Neural cell (in vitro differentiated cells): ENCODE measurements around the gene DLGAP4. TPM values are rescaled to one million over a fixed set of nuclear protein-coding genes. Genes with fewer than 3 reads are reported as not detected.

Experiments used
- H2AFZ ChIP-seq: fragments of 200-600, 300-800 bp; sonication (generic), shearing (Covaris generic); 2 replicates; pipeline ENCODE4 v1.6.0; 2014; ENCODE audit warnings: low read depth, mild to moderate bottlenecking, antibody characterized with exemption, low read length, moderate library complexity
- H3F3A ChIP-seq: fragments of 200-600 bp; shearing (Covaris generic); 2 replicates; pipeline ENCODE4 v1.6.1; 2016; ENCODE audit warnings: mild to moderate bottlenecking, moderate library complexity, mixed read lengths, antibody characterized with exemption, low read length; ENCODE audit not compliant: insufficient read depth, poor library complexity, severe bottlenecking
- H3K27ac ChIP-seq: fragments of 200-600, 300-800 bp; sonication (generic), shearing (Covaris generic); 2 replicates; pipeline ENCODE4 v1.5.1; 2014; ENCODE audit warnings: mild to moderate bottlenecking, low read length, moderate library complexity
- H3K27me3 ChIP-seq: fragments of 300-800, 200-600 bp; sonication (generic), shearing (Covaris generic); 2 replicates; pipeline ENCODE4 v1.6.0; 2014; ENCODE audit warnings: mild to moderate bottlenecking, low read depth, low read length, moderate library complexity; ENCODE audit not compliant: insufficient read depth
- H3K36me3 ChIP-seq: fragments of 300-800, 200-600 bp; sonication (generic), shearing (Covaris generic); 2 replicates; pipeline ENCODE4 v1.5.1; 2014; ENCODE audit warnings: mild to moderate bottlenecking, antibody characterized with exemption, low read length, moderate library complexity; ENCODE audit not compliant: insufficient read depth
- H3K4me2 ChIP-seq: fragments of 300-800, 200-600 bp; sonication (generic), shearing (Covaris generic); 2 replicates; pipeline ENCODE4 v1.6.0; 2014; ENCODE audit warnings: mild to moderate bottlenecking, low read length
- H3K4me3 ChIP-seq: fragments of 300-800, 200-600 bp; sonication (generic), shearing (Covaris generic); 2 replicates; pipeline ENCODE4 v1.5.1; 2014; ENCODE audit warnings: mild to moderate bottlenecking, low read length, moderate library complexity
- H3K79me2 ChIP-seq: fragments of 200-600 bp; shearing (Covaris generic); replicated peaks from 2 replicates; pipeline ENCODE4 v1.6.0; 2014; ENCODE audit warnings: mild to moderate bottlenecking, low read length, moderate library complexity; ENCODE audit not compliant: insufficient read depth
- H3K9ac ChIP-seq: fragments of 300-800, 200-600 bp; sonication (generic), shearing (Covaris generic); 2 replicates; pipeline ENCODE4 v1.6.1; 2016; ENCODE audit warnings: mild to moderate bottlenecking, low read length, mixed read lengths
- H3K9me2 ChIP-seq: fragments of 200-600 bp; shearing (Covaris generic); 2 replicates; pipeline ENCODE4 v1.6.1; 2016; ENCODE audit warnings: mild to moderate bottlenecking, low read length, mixed read lengths; ENCODE audit not compliant: insufficient read depth
- H3K9me3 ChIP-seq: fragments of 200-600, 300-800 bp; sonication (generic), shearing (Covaris generic); 2 replicates; pipeline ENCODE4 v1.6.1; 2016; ENCODE audit warnings: mild to moderate bottlenecking, mixed run types, low read length, moderate library complexity, mixed read lengths
- H4K20me1 ChIP-seq: fragments of 200-600 bp; shearing (Covaris generic); 2 replicates; pipeline ENCODE4 v1.6.1; 2016; ENCODE audit warnings: mild to moderate bottlenecking, mixed run types; ENCODE audit not compliant: insufficient read depth
- EP300 ChIP-seq: fragments of 450-650 bp; conservative IDR thresholded peaks from 2 replicates; pipeline ENCODE4 v1.6.1; 2014; ENCODE audit warnings: antibody characterized with exemption, mild to moderate bottlenecking, moderate library complexity; ENCODE audit not compliant: poor library complexity, severe bottlenecking
- EZH2 ChIP-seq: fragments of 200-600, 300-800 bp; shearing (Covaris generic), sonication (generic); IDR thresholded peaks from 2 replicates; pipeline ENCODE4 v1.6.1; 2014; ENCODE audit warnings: antibody characterized with exemption, low read length, borderline replicate concordance, mild to moderate bottlenecking; ENCODE audit not compliant: insufficient read depth, poor library complexity, severe bottlenecking
- MXI1 ChIP-seq: fragments of 450-650 bp; conservative IDR thresholded peaks from 2 replicates; pipeline ENCODE4 v1.6.1; 2014; ENCODE audit warnings: antibody characterized with exemption, mild to moderate bottlenecking; ENCODE audit not compliant: poor library complexity, severe bottlenecking
- POLR2AphosphoS5 ChIP-seq: IDR thresholded peaks from 2 replicates; pipeline ENCODE4 v1.6.1; 2012
- RAD21 ChIP-seq: fragments of 450-650 bp; conservative IDR thresholded peaks from 2 replicates; pipeline ENCODE4 v1.6.1; 2014; ENCODE audit warnings: antibody characterized with exemption, mild to moderate bottlenecking, moderate library complexity
- SMC3 ChIP-seq: fragments of 450-650 bp; conservative IDR thresholded peaks from 2 replicates; pipeline ENCODE4 v1.6.1; 2014; ENCODE audit warnings: antibody characterized with exemption, mild to moderate bottlenecking, moderate library complexity; ENCODE audit not compliant: poor library complexity
- TAF1 ChIP-seq: IDR thresholded peaks from 2 replicates; pipeline ENCODE4 v1.6.1; 2012; ENCODE audit warnings: low read depth
- polyA plus RNA-seq: library from polyadenylated mRNA; depleted of rRNA; stranded (reverse); fragments of >200 nt; gene quantifications from 2 replicates; pipeline ENCODE4 v1.2.3, GENCODE V29; 2014
- TF ChIP-seq, protein P1 (sequence below): IDR thresholded peaks from 2 replicates; pipeline ENCODE4 v1.6.1; 2012; ENCODE audit warnings: borderline replicate concordance
- TF ChIP-seq, protein P2 (sequence below): fragments of 450-650 bp; IDR thresholded peaks from 2 replicates; pipeline ENCODE4 v1.5.1; 2014; ENCODE audit warnings: antibody characterized with exemption, mild to moderate bottlenecking, moderate library complexity; ENCODE audit not compliant: poor library complexity, severe bottlenecking

The DLGAP4 gene
- polyA plus RNA-seq, 1 donor from 2014 or later = 31.2 TPM

DNA sequence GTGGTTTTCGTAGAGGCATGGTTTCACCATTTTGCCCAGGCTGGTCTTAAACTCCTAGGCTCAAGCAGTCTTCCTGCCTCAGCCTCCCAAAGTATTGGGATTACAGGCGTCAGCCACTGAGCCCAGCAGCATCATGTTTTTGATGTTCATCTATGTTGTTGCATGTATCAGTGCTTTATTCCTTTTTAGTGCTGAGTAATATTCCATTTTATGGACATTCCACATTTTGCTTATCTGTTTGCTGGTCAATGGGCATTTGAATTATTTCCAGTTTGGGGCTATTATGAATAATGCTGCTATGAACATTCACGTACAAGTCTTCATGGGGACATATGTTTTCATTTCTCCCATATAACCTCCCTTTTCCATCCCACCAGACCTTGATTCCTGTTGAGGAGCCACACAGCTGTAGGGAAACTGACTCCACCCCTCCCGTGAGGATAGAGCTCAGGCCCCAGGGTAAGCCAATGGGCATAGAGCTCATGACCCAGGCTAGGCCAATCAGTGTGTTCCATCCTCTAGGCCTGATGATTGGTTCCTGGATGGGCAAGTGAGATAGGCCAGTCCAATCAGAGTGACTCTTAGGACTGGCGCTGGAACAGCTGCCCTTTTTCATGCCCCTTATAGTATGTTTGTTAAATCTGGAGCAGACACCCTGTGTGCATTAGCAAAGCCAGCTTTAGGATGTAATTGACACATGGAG is 49.5 kb downstream of the DLGAP4 start:
- Histone ChIP-seq H3K9me3 (no peaks in the 10 kb centered on the region), H3K27ac (no peak overlapping the region), H3K27me3 (no peaks in the 10 kb centered on the region), H3F3A (no peaks in the 10 kb centered on the region), H3K9me2 (no peaks in the 10 kb centered on the region), H3K9ac (no peak overlapping the region), H3K79me2 (no peaks in the 10 kb centered on the region), H2AFZ (no peak overlapping the region), H4K20me1 (no peaks in the 10 kb centered on the region), H3K4me2 (no peak overlapping the region), H3K36me3 (no peaks in the 10 kb centered on the region), H3K4me3 (no peak overlapping the region)
- TF ChIP-seq RAD21 (no peak), MXI1 (no peak), TAF1 (no peak), POLR2AphosphoS5 (no peak), EP300 (no peak), EZH2 (no peak), SMC3 (no peak)
- TF ChIP-seq, protein P1, sequence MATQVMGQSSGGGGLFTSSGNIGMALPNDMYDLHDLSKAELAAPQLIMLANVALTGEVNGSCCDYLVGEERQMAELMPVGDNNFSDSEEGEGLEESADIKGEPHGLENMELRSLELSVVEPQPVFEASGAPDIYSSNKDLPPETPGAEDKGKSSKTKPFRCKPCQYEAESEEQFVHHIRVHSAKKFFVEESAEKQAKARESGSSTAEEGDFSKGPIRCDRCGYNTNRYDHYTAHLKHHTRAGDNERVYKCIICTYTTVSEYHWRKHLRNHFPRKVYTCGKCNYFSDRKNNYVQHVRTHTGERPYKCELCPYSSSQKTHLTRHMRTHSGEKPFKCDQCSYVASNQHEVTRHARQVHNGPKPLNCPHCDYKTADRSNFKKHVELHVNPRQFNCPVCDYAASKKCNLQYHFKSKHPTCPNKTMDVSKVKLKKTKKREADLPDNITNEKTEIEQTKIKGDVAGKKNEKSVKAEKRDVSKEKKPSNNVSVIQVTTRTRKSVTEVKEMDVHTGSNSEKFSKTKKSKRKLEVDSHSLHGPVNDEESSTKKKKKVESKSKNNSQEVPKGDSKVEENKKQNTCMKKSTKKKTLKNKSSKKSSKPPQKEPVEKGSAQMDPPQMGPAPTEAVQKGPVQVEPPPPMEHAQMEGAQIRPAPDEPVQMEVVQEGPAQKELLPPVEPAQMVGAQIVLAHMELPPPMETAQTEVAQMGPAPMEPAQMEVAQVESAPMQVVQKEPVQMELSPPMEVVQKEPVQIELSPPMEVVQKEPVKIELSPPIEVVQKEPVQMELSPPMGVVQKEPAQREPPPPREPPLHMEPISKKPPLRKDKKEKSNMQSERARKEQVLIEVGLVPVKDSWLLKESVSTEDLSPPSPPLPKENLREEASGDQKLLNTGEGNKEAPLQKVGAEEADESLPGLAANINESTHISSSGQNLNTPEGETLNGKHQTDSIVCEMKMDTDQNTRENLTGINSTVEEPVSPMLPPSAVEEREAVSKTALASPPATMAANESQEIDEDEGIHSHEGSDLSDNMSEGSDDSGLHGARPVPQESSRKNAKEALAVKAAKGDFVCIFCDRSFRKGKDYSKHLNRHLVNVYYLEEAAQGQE = no peak
- TF ChIP-seq, protein P2, sequence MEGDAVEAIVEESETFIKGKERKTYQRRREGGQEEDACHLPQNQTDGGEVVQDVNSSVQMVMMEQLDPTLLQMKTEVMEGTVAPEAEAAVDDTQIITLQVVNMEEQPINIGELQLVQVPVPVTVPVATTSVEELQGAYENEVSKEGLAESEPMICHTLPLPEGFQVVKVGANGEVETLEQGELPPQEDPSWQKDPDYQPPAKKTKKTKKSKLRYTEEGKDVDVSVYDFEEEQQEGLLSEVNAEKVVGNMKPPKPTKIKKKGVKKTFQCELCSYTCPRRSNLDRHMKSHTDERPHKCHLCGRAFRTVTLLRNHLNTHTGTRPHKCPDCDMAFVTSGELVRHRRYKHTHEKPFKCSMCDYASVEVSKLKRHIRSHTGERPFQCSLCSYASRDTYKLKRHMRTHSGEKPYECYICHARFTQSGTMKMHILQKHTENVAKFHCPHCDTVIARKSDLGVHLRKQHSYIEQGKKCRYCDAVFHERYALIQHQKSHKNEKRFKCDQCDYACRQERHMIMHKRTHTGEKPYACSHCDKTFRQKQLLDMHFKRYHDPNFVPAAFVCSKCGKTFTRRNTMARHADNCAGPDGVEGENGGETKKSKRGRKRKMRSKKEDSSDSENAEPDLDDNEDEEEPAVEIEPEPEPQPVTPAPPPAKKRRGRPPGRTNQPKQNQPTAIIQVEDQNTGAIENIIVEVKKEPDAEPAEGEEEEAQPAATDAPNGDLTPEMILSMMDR = no peak

DNA sequence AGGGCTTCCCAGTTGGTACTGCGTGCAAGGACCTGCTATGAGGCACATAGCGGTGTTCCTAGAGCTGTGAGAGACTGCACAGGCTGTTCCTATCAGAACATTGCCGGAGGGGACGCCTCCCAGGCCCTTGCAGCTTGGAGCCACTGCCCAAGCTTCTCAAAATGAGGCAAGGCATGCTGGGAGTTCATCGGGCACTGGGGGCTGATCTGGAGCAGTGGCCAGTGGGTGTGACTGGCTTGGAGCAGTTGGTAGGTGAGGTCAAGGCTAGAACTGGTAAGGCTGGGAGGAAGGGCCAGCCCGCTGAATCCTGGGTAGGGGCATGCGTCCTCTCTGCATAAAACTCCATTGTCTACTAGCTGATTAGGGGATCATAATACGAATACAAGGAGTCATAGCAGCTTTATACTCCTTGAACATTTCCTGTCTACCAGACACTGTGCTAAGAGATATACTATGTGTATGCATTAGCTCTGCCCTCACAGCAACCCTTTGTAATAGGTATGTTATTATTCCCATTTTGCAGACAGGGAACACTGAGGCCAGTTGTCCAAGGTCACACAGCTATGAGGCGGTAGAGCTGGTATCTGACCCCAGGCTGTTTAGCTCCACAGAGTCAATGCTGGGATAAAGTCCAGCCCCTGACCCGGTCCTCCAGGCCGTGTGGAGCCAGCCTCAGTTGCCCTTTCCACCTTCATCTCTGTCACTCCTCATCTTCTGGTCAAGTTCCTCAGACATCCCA is 53.7 kb downstream of the DLGAP4 start:
- no peak for TF ChIP-seq TAF1
- no peak for TF ChIP-seq RAD21
- TF ChIP-seq EZH2 = no peak
- TF ChIP-seq SMC3 = no peak
- no peak for TF ChIP-seq POLR2AphosphoS5
- TF ChIP-seq, protein P1 = no peak
- TF ChIP-seq, protein P2 = no peak
- no peaks in the 10 kb centered on the region for H3K36me3 ChIP-seq
- no peaks in the 10 kb centered on the region for H3F3A ChIP-seq
- H3K79me2 ChIP-seq = no peaks in the 10 kb centered on the region
- no peak overlapping the region for H2AFZ ChIP-seq
- no peak overlapping the region for H3K4me2 ChIP-seq
- no peak overlapping the region for H3K27ac ChIP-seq
- no peak overlapping the region for H3K4me3 ChIP-seq
- no peaks in the 10 kb centered on the region for H3K27me3 ChIP-seq
- no peaks in the 10 kb centered on the region for H3K9me2 ChIP-seq
- no peaks in the 10 kb centered on the region for H4K20me1 ChIP-seq
- no peaks in the 10 kb centered on the region for H3K9me3 ChIP-seq
- no peak overlapping the region for H3K9ac ChIP-seq
